DOHH2 (cell line): ENCODE measurements around the gene C3orf70.

ENCODE experiments used
- H3F3A ChIP-seq: fragments of 200-600 bp; sonication (generic), shearing (Covaris generic); 2 replicates; pipeline ENCODE4 v1.6.0; 2016; ENCODE audit warnings: antibody characterized with exemption, mild to moderate bottlenecking; ENCODE audit not compliant: control insufficient read depth, insufficient read depth
- H3K27ac ChIP-seq: fragments of 200-600 bp; sonication (generic); 2 replicates; pipeline ENCODE4 v1.5.1; 2014; ENCODE audit warnings: low read depth, mild to moderate bottlenecking, low read length, moderate library complexity
- H3K27me3 ChIP-seq: fragments of 200-600 bp; sonication (generic); 2 replicates; pipeline ENCODE4 v1.6.1; 2014; ENCODE audit warnings: mild to moderate bottlenecking, low read length, mixed read lengths; ENCODE audit not compliant: control insufficient read depth
- H3K36me3 ChIP-seq: fragments of 200-600 bp; sonication (generic); 2 replicates; pipeline ENCODE4 v1.6.1; 2014; ENCODE audit warnings: mild to moderate bottlenecking, low read length, moderate library complexity, mixed read lengths; ENCODE audit not compliant: control insufficient read depth
- H3K4me1 ChIP-seq: fragments of 200-600 bp; sonication (generic); 2 replicates; pipeline ENCODE4 v1.6.1; 2014; ENCODE audit warnings: mild to moderate bottlenecking, low read length, mixed read lengths; ENCODE audit not compliant: control insufficient read depth
- H3K4me2 ChIP-seq: fragments of 200-600 bp; sonication (generic); 2 replicates; pipeline ENCODE4 v1.6.0; 2014; ENCODE audit warnings: mild to moderate bottlenecking, low read length, moderate library complexity
- H3K4me3 ChIP-seq: fragments of 200-600 bp; sonication (generic); 2 replicates; pipeline ENCODE4 v1.5.1; 2014; ENCODE audit warnings: mild to moderate bottlenecking, low read length, mixed read lengths
- H3K79me2 ChIP-seq: fragments of 200-600 bp; sonication (generic); 2 replicates; pipeline ENCODE4 v1.6.1; 2014; ENCODE audit warnings: mild to moderate bottlenecking, low read length, mixed read lengths; ENCODE audit not compliant: control insufficient read depth
- H3K9me2 ChIP-seq: fragments of 200-600 bp; sonication (generic); replicated peaks from 2 replicates; pipeline ENCODE4 v1.6.1; 2014; ENCODE audit warnings: mild to moderate bottlenecking, low read length, mixed read lengths; ENCODE audit not compliant: control insufficient read depth
- H3K9me3 ChIP-seq: fragments of 200-600 bp; sonication (generic); 2 replicates; pipeline ENCODE4 v1.6.1; 2014; ENCODE audit warnings: antibody characterized with exemption, low read length, mixed read lengths; ENCODE audit not compliant: control insufficient read depth, insufficient read depth
- H4K20me1 ChIP-seq: fragments of 200-600 bp; sonication (generic); 2 replicates; pipeline ENCODE4 v1.6.0; 2014; ENCODE audit warnings: low read depth, mild to moderate bottlenecking, antibody characterized with exemption, low read length, moderate library complexity; ENCODE audit not compliant: control insufficient read depth, insufficient read depth
- CTCF ChIP-seq: fragments of 200-600 bp; sonication (generic); IDR thresholded peaks from one replicate; pipeline ENCODE4 v1.5.1; 2014; ENCODE audit warnings: antibody characterized with exemption, mild to moderate bottlenecking, low read depth, low read length; ENCODE audit not compliant: poor library complexity, severe bottlenecking
- EZH2phosphoT487 ChIP-seq: fragments of 200-600 bp; sonication (generic); IDR thresholded peaks from 2 replicates; pipeline ENCODE4 v1.6.1; 2017; ENCODE audit warnings: borderline replicate concordance, mild to moderate bottlenecking, antibody characterized with exemption, low read length, moderate library complexity, mixed read lengths

The C3orf70 gene

GRCh38 chr3:185082829-185083228 is 70.0 kb downstream of the C3orf70 start:
- Histone ChIP-seq H3K4me3 (no peak overlapping the region), H3K4me1 (0 out of 2 replicates have a peak, but pooled peaks cover 3% of the 10 kb centered on the region), H3K9me2 (no peaks in the 10 kb centered on the region), H3K27me3 (peaks cover 2% of the 10 kb centered on the region; the same call in 1 of the 2 replicates), H3K36me3 (no peaks in the 10 kb centered on the region), H3K4me2 (no peak overlapping the region), H3K79me2 (no peaks in the 10 kb centered on the region), H3K27ac (no peak overlapping the region), H3F3A (no peaks in the 10 kb centered on the region), H4K20me1 (no peaks in the 10 kb centered on the region), H3K9me3 (no peaks in the 10 kb centered on the region)
- TF ChIP-seq CTCF, result no peak
- TF ChIP-seq EZH2phosphoT487, result no peak

GRCh38 chr3:185082149-185082548 is 70.7 kb downstream of the C3orf70 start:
- Histone ChIP-seq H3K27me3 (peaks cover 2% of the 10 kb centered on the region; the same call in 1 of the 2 replicates), H3K27ac (no peak overlapping the region), H3K9me2 (no peaks in the 10 kb centered on the region), H3K79me2 (no peaks in the 10 kb centered on the region), H3K4me3 (no peak overlapping the region), H3K9me3 (no peaks in the 10 kb centered on the region), H4K20me1 (no peaks in the 10 kb centered on the region), H3K4me1 (0 out of 2 replicates have a peak, but pooled peaks cover 3% of the 10 kb centered on the region), H3K4me2 (no peak overlapping the region), H3F3A (no peaks in the 10 kb centered on the region), H3K36me3 (no peaks in the 10 kb centered on the region)
- no peak for TF ChIP-seq CTCF
- TF ChIP-seq EZH2phosphoT487, result no peak

GRCh38 chr3:185081521-185081920 is 71.3 kb downstream of the C3orf70 start:
- no peaks in the 10 kb centered on the region for H3K36me3 ChIP-seq
- H3K27me3 ChIP-seq, result peaks cover 6% of the 10 kb centered on the region; the same call in 1 of the 2 replicates
- no peaks in the 10 kb centered on the region for H3K79me2 ChIP-seq
- no peak overlapping the region for H3K27ac ChIP-seq
- no peak overlapping the region for H3K4me2 ChIP-seq
- H3K4me1 ChIP-seq, result 0 out of 2 replicates have a peak, but pooled peaks cover 3% of the 10 kb centered on the region
- no peaks in the 10 kb centered on the region for H3F3A ChIP-seq
- H4K20me1 ChIP-seq, result no peaks in the 10 kb centered on the region
- no peaks in the 10 kb centered on the region for H3K9me2 ChIP-seq
- H3K4me3 ChIP-seq, result no peak overlapping the region
- no peaks in the 10 kb centered on the region for H3K9me3 ChIP-seq
- TF ChIP-seq EZH2phosphoT487 (no peak), CTCF (no peak)
